A673 (cell line): Measurements from ENCODE around the gene PPP1R7.

Experiments used
- CTCF ChIP-seq: fragments of 300-800, 200-600 bp; sonication (generic); conservative IDR thresholded peaks from 2 replicates; pipeline ENCODE4 v1.5.1; 2017; ENCODE audit warnings: low read depth, mild to moderate bottlenecking, antibody characterized with exemption, low read length, moderate library complexity, mixed read lengths
- EZH2 ChIP-seq: fragments of 200-600 bp; sonication (generic); IDR thresholded peaks from 2 replicates; pipeline ENCODE4 v1.6.1; 2017; ENCODE audit warnings: borderline replicate concordance, low read depth, mild to moderate bottlenecking, mixed read lengths, antibody characterized with exemption, low read length; ENCODE audit not compliant: poor library complexity, severe bottlenecking

- TF ChIP-seq CTCF (no peak), EZH2 (no peak)
Observed at GRCh38 chr2:241209271-241209670, 59.0 kb downstream of the PPP1R7 start.
